GM18520 (cell line): ENCODE measurements around the gene GLO1.
A peak's percentile ranks its signal among the peaks of the same experiment; 100 is the strongest.

ENCODE experiments used
- ATAC-seq: cut with Tn5 transposase; IDR thresholded peaks from one replicate; pipeline ENCODE4 v1.9.1; 2021; ENCODE audit not compliant: unreplicated experiment

The GLO1 gene

DNA sequence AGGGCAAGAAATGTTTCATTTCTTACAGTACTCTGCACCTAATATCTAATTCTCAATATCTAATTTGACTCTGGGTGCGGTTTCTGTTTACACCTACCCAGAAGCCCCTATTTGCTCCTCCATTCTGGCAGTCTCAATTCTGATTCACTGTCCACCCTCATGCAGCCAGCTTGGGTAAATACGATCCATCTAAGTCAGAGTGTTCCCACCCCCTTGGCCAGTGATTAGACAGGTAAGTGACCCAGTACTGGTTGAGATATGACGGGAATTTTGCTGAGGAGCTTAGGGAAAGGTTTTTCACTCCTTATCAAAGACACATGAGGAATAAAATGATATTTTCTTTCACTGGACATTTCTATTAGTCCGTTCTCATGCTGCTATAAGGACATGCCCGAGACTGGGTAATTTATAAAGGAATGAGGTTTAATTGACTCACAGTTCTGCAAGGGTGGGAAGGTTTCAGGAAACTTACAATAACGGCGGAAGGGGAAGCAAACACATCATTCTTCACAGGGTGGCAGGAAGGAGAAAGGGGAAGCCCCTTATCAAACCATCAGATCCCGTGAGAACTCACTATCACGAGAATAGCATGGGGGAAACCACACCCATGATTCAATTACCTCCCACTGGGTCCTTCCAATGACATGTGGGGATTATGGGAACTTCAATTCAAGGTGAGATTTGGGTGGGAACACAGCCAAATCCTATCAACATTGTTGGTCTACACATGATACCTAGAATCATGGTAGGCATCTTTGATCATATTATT lies 29.4 kb downstream of the GLO1 start:
- no peak for ATAC-seq

DNA sequence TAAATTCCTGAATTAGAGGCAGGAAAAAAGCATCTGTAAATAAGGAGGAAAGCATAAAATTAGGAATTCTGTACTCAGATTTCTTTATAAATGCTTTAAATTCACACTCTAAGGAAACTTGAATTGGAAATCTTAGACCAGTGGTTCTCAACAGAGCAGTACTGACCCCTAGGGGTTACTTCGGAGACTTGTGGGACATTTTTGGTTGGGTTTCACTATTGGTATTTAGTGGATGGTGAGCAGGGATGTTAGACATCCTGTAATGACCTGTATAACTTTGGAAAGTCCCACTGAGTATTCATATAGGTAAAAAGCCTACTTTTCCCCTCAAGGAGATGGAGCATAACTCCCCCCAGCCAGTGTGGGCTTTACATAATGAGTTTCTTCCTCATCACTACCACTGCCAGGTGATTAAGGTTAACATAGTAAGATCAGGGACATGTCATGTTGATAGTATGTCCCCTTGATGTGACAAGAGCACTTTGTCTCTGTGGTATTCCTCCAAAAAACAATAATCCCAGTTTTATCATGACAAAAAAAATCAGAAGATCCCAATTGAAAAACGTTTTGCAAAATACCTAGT lies 31.0 kb downstream of the GLO1 start:
- peak; percentile 67 for ATAC-seq

DNA sequence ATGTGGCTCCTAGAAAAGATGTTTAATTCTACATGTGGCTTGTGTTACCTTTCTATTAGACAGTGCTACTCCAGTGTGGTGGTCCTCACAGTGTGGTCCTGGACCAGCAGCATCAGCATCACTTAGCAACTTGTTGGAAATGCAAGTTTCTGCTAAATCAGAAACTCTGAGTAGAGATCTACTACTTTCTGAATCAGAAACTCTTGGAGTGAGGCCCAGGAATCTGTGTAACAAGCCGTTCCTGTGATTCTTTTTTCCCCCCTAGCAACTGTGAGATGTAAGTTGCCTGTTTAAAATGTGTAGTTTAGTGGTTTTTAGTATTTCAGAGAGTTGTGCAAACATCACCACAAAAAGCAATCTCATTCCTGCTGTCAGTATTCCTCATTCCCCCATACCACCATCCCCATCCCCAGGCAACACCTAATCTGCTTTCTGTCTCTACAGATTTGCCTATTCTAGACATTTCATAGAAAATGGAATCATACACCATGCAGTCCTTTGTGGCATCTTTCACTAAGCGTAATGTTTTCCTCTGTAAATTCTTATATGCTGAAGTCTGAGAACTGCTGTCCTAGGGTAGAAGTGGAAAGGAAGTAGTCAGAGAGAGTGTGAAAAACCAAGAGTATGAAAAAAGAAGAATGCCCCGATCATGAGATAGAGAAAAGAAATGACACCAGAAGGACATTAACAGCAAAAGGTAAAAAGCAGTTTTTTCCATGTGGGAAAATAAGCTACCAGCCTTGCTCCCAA lies 44.4 kb downstream of the GLO1 start:
- no peak for ATAC-seq

DNA sequence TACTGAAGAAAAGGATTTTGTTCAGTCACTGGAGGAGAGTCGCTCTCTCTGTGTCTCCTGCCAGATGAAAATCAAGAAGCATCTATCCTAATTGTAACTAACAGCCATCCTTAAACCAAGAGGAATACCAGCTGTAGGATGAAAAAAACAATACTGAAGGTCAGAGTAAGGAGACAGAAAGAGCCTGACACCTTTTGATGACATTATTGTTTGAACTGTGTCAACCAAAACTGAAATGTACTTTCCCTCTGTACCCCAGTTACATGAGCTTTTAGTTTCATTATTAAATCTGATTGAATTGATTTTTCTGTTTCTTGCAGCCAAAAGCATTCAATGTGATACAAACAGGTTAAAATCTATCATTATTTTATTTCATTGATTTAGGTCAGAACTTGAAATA lies 46.0 kb downstream of the GLO1 start:
- no peak for ATAC-seq

DNA sequence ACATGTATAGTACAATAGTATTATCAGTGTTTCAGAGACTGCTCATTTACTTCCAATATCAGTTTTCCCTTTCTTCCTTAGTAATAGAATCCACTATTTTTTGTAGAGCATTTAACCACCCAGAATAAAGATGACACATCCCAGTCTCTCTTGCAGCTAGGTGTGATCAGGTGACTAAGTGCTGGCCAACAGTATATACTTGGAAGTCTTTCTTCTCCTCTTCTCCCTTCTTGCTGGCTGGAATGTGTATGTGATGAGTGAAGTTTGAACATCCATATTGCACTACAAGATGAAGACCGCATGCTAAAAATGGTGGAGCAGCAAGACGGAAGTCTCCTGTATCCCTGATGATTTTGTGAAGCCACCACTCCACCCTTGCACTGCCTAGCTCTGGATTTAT lies 48.7 kb downstream of the GLO1 start:
- ATAC-seq, result no peak

DNA sequence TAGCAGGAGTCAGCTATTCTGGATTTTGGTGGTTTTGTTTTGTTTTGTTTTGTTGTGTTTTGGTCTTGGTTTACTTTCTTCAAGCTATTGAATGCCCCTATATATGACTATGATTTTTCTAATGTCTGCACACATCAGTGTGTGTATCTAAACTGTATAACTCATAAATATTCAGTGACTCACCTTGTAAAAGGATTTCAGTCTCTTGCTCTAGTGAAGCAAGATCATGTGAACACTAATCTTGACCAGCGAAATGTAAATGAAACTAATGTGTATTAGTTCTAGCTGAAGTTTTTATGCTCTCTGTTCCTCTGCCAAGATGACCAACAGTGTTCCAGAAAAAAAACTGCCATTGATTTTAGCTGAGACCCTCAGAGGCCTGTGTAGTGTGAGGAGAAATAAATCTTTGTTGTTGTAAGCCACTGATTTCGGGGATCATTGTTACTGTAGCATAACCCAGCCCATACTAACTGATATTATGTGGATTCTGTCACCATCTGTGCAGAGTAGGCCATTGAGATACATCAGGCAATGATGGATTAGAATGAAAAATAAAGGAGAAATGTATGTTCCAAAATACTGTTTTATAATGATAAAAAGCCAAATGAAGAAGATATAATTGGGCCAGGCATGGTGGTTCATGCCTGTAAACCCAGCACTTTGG lies 51.7 kb downstream of the GLO1 start:
- no peak for ATAC-seq

DNA sequence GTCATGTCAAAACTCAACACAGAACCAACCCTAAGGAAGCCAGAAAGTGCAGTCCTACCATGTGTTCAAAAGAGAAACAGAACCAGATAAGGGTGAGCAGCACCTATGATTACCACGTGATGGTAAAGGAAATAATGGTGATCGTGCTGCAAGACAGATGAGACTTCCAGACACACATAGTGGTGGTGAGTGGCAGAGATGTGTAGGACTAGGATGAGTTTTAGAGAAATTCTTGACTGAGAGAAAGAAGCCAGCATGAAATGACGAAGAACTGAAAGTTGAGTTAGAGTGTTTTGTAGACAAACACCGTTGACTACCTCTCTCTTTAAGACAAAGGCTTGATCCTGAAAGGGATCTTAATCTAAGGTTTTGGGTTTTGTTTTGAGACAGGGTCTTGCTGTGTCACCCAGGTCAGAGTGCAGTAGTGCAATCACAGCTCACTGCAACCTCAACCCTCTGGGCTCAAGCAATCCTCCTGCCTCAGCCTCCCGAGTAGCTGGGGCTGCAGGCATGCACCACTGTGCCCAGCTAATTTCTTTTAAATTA lies 52.7 kb downstream of the GLO1 start:
- ATAC-seq, result no peak

DNA sequence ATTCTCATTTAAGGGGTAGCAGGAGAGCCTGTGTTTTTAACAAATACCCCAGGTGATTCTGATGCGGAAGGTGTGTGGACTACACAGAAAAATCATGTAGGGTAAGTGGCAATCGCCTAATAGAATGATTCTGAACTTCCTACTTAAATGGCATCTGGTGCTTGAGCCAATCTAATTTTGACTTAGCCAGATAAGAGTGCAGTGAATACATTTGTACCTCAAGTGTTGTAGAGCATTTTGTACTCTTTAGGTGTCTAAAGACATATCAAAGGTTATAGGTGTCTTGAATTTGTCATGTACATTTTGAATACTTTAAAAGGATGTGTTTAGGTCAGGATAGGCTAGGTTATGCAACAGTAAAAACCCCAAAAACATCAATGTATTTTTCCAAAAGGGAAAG lies 53.2 kb downstream of the GLO1 start:
- no peak for ATAC-seq

DNA sequence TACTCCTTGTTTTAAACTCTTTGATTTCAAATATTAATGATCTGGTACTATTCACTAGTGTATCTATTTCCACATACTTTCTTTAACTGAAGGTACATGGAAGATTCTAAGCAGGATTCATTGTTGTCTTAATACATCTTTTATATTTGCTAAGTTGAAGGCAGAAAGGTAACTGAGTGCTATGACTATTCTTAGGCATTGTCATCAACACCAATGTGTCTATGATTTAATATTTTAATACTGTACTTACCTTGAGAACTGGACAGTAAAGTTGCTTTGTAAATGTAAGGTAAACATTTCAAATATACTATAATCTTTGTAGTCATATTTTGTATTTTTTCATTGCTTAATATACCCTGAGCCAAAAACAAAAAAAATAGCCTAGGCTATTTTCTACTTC lies 54.3 kb downstream of the GLO1 start:
- ATAC-seq, result no peak

DNA sequence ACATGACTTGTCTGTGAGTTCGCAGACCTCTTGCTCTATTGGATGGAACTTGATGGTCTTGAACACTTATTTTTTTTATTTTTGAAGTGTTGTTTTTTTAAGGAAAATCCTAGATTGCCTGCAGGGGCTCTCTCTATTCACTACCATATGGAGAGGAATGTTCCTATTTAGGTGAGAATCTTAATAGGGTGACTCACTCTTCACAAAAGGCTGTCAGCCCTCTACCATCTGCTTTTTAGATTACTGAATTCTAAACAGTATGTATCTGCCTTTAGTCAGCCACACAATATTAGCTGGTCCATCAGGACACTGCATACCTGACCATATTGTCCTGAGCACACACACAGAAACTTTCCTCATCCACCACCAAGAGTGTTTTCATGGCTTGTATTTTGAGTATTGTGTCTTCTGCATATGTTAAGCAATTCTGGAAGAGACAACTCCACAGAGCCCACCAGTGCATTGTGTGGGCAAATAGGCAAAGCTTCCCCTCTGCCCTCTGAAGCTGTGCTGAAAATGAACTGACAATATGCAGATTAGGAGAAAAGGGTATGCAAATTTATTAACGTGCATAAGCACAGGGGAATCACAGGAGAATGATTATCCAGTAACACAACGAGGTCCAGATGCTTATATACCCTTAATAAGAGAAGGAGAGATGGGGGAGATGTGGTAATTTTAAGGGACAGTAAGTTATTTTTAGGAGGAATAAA lies 56.6 kb downstream of the GLO1 start:
- ATAC-seq, result no peak

DNA sequence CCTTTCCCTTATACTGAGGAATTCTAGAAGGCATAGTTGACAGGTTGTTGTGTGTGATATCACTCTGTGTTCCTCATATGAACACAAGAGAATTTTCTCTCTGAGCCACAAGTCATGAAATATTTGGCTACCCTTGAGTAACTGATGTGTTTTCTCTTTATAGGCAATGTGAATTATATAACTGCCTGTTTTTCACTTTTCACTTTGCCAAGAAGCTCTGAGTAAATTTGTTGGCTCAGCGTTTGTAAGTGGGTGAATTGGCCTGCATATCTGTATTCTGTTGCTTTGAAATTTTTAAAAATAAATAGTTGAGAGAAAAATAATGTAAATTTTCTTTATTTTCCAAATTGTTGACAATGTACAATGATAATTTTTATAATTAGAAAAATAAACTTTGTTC lies 58.0 kb downstream of the GLO1 start:
- no peak for ATAC-seq

DNA sequence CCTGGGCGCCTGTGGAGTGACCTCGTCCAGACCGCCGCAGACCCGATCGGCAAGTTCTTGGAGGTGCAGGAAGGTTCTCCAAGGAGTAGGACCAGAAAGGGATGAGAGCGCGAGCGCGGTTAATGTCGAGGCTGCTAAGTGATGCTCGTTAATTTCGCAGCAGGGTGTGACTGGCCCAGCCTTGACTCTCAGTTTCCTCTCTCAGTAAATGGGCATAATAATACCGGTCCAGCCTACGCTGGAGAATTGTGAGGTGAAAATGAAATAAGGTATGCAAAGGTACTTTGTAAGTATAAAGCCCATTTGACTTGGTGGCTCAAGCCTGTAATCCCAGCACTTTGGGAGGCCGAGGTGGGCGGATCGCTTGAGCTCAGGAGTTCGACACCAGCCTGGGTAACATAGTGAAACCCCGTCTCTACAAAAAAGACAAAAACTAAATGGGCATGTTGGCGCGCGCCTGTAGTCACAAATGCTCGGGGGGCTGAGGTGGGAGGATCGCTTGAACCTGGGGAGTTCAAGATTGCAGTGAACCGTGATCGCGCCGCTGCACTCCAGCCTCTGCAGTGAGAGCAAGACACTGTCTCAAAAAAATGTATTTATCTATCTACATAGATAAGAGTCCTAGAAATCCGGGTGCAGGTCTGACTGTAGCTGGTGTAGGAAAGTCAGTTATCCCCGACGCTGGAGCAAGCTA lies 62.6 kb downstream of the GLO1 start:
- no peak for ATAC-seq

DNA sequence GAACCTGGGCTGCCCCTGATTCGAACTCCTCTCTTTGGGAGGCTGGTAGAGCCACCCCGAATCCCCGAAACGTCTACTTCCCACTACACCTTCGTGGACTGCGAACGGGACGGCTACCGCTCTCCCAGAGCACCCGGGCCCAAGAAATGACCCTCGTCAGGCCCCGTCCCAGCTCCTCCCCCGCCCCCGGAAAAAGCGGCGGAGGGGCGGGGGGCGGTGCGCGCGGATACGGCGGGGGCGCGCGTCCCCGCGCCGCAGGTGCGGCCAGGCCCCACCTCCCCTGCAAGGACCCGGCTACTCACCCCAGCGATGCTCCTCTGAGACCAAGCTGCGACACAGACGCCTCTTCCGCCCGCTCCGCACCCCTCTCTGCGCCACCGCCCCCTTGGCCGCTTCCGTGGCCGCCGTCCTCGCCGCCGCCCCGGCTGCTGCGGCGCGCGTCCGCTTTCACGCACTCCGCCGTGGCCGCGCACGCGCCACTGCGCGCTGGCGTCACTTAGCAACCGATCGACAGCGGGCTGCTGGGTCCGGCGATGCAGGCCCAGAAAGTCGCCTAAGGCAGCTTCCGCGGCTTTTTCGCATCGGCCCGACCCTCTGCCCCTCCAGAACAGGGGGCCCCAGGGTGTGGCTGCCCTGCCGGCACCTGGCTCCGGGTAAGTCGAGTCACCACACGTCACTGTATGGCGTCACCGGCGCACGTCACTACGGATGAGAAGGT lies 63.3 kb downstream of the GLO1 start, which contains the start of gene BTBD9:
Gene BTBD9 (minus strand): TSS at position 432 of the 718 bp plus-strand sequence.
- peak; percentile 57 for ATAC-seq

DNA sequence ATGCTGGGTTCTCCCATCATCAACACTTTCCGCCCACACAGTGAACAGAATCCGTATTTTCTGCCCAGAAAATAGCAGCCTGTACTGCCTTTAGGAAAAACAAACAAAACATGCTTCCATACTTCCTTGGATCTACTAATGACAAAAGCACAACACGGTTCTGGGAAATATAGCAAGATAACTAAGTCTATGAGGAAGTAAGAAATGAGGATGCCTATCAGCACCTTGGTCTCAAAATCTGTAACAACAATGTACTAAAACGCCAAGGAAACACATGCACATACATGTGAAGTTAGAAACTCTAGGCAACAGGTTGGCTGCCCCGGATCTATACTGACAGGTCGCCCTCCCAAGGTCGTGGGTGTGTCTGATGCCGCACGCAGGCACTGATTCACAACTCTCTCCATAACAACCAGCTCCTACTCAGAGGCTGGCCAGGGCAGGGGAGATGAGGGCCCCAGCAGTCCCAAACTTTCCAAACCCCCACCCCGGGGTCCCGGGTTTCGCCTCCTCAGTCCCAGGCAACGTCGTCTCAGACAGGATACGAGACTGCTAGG lies 63.9 kb downstream of the GLO1 start:
- no peak for ATAC-seq

DNA sequence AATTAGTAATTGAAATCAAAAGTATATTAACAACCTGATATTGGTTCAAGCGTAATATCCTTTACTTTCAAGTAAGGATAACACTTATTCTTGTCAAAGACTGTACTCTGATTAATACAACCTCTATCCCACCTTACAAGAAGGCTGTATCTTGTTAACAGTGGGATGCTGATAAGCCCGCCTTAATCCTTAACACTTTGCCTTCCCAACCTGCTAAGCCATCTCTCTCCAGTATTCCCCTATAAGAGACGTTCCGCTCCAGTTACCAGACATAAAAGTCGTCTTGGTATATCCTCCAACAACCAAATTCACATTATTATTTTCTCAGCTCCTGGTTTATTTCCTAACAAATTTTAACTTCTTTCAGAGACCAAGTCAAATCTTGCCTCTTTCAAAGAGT lies 65.2 kb downstream of the GLO1 start:
- ATAC-seq, result no peak

DNA sequence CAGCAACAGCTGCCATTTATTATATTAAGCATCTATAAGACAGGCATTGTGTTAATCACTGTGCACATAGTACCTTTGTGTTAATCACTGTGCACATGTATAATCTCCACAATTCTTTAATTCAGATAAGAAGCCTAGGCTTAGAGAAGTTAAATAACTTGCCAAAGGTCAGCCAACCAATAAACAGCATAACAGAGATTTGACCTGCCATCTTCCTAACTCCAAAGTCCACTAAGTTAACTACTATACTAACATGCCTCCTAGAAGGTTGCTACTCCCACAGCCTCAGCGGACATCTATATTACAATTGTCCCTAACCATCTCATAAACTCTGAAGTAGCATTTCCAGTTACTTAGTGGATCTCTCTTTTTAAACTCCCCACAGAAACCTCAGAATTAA lies 66.9 kb downstream of the GLO1 start:
- ATAC-seq, result no peak

DNA sequence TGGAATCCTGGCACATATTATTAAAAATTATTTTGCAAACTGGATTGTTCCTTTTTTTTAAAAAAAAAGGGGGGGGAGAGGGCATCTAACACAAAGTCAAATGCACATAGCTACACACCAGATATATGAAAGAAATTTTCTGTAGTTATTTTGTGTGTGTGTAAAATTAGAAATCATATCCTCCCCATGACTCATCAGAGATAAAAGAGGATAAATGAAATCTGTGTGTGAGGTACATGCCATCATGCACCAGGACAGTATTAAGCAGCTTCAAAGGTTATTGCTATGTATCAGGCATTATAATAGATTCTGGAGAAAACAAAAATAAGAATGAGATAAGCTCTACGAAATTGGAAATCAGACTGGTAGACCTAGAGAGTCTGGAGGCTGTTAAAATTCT lies 68.4 kb downstream of the GLO1 start:
- ATAC-seq, result no peak

DNA sequence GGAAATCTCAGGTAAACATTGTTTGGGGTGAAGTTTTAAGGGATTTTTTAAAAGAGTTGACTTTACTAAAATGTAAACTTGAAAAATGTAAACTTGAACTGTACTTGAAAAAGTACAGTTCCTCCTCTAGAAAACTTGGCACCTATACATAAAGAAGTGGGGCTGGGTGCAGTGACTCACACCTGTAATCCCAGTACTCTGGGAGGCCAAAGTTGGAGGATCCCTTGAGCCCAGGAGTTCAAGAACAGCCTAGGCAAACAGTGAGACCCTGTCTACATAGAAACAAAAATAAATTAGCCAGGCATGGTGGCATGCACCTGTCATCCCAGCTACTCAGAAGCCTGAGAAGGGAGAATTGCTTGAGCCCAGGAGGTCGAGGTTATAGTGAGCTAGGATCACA lies 70.5 kb downstream of the GLO1 start:
- ATAC-seq, result no peak

DNA sequence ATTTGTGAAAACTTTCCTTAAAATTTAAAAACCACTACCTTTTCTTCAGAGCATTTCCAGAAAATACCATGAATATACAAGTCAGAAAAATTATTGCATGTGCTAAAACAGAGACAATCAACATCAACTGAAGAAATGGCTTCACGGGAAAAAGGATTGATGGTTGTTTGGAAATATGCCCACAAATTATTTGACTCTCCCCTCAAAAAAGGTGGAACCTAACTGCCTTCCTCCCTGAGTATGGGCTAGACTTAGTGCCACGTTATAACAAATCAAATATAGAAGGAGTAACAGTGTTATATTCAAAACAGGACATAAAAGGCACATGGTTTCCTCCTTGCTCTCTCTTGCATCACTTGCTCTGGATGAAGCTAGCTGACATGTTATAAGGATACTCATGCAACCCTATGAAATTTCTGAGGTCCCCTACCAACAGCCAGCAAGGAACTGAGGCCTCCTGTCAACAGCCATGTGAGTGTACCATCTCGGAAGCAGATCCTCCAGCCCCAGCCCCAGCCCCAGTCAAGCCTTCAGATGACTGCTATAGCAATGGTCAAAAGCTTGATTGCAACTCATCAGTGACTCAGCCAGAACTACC lies 71.7 kb downstream of the GLO1 start:
- no peak for ATAC-seq
